Activated CD4-positive, alpha-beta T cell treated with anti-CD3 and anti-CD28 coated beads, Interleukin-2, amount 10 ng/mL, durations not matched to agents 24 days and 14 days (primary cell): ENCODE results near the gene NADK. TPM values are rescaled to one million over a fixed set of nuclear protein-coding genes. Genes with fewer than 3 reads are reported as not detected.
"Not testable (repeated sequence)": the region's sequence is repeated elsewhere in the genome, so short reads cannot be mapped to it uniquely, and the experiment has no call there.

Experiments
- DNase-seq: peaks from one replicate; pipeline ENCODE4 v3.0.0; 2022
- H3K27ac Mint-ChIP-seq: one replicate; pipeline ENCODE4 v1.8.0; 2022; ENCODE audit warnings: mild to moderate bottlenecking, mixed read lengths
- H3K27me3 Mint-ChIP-seq: one replicate; pipeline ENCODE4 v1.8.0; 2022; ENCODE audit warnings: mixed read lengths
- H3K36me3 Mint-ChIP-seq: one replicate; pipeline ENCODE4 v1.8.0; 2022; ENCODE audit warnings: low read depth, mild to moderate bottlenecking, mixed read lengths
- H3K4me1 Mint-ChIP-seq: one replicate; pipeline ENCODE4 v1.8.0; 2021; ENCODE audit warnings: mixed read lengths
- H3K4me3 Mint-ChIP-seq: one replicate; pipeline ENCODE4 v1.8.0; 2022; ENCODE audit warnings: mild to moderate bottlenecking, moderate library complexity, mixed read lengths
- H3K9me3 Mint-ChIP-seq: one replicate; pipeline ENCODE4 v1.8.0; 2021; ENCODE audit warnings: mixed read lengths
- intact Hi-C: fragments of 100-400 bp; cut with micrococcal nuclease; formaldehyde crosslinking; loops from one replicate; pipeline ENCODE4 v1.15.1; 2023
- total RNA-seq: library from RNA; stranded (reverse); gene quantifications from 2 replicates; pipeline ENCODE4 v1.2.3, GENCODE V29; 2022

NADK gene
- total RNA-seq, 1 donor from 2014 or later, result 94.5 TPM

GRCh38 chr1:1704284-1704957 lies 73.8 kb downstream of the NADK start:
- H3K9me3 Mint-ChIP-seq, H3K27me3 Mint-ChIP-seq, H3K4me1 Mint-ChIP-seq, H3K36me3 Mint-ChIP-seq, intact Hi-C loops, H3K4me3 Mint-ChIP-seq, H3K27ac Mint-ChIP-seq: not testable (repeated sequence)
- DNase-seq, result peak; percentile 46

GRCh38 chr1:1703796-1704195 lies 74.5 kb downstream of the NADK start:
- intact Hi-C loops, result no loop called here
- H3K36me3 Mint-ChIP-seq, result peaks cover 4% of the 10 kb centered on the region
- DNase-seq, result peak; percentile 55
- H3K4me3 Mint-ChIP-seq, result no peak overlapping the region
- no peaks in the 10 kb centered on the region for H3K4me1 Mint-ChIP-seq
- H3K9me3 Mint-ChIP-seq, result no peaks in the 10 kb centered on the region
- H3K27me3 Mint-ChIP-seq, result peaks cover 2% of the 10 kb centered on the region
- H3K27ac Mint-ChIP-seq, result no peak overlapping the region

GRCh38 chr1:1702506-1702905 lies 75.8 kb downstream of the NADK start:
- H3K4me1 Mint-ChIP-seq, H3K4me3 Mint-ChIP-seq, H3K27ac Mint-ChIP-seq, intact Hi-C loops, H3K36me3 Mint-ChIP-seq, H3K27me3 Mint-ChIP-seq, H3K9me3 Mint-ChIP-seq: not testable (repeated sequence)
- DNase-seq, result peak; percentile 32

Other genes with a start within 250 kb of the NADK start
- 0.52 TPM in 1 of 2 replicates, not detected in the other for gene TMEM240, start 237.8 kb downstream of the NADK start, total RNA-seq
- gene SSU72, start 203.6 kb downstream of the NADK start, total RNA-seq, result 134 TPM in 2 replicates
- gene FNDC10, start 178.3 kb downstream of the NADK start, total RNA-seq, result 14.3 and 15.9 TPM in 2 replicates
- 32.7 and 34.1 TPM in 2 replicates for gene MIB2, start 163.0 kb downstream of the NADK start, total RNA-seq
- gene MMP23B, start 146.3 kb downstream of the NADK start, total RNA-seq, result 1.2 and 1.5 TPM in 2 replicates
- gene CDK11B, start 119.5 kb downstream of the NADK start, total RNA-seq, result 38.0 and 40.4 TPM in 2 replicates
- 40.3 and 41.5 TPM in 2 replicates for gene SLC35E2B, start 85.7 kb downstream of the NADK start, total RNA-seq
- 68.3 and 70.4 TPM in 2 replicates for gene CDK11A, start 54.1 kb downstream of the NADK start, total RNA-seq
- 403 and 422 TPM in 2 replicates for gene GNB1, start 112.6 kb upstream of the NADK start, total RNA-seq
- gene CALML6, start 136.8 kb upstream of the NADK start, total RNA-seq, result 0.59 TPM in 1 of 2 replicates, not detected in the other
- gene TMEM52, start 140.8 kb upstream of the NADK start, total RNA-seq, result 1.1 and 3.1 TPM in 2 replicates
- not detected in 2 replicates for gene CFAP74, start 225.3 kb upstream of the NADK start, total RNA-seq
- gene GABRD, start 240.9 kb upstream of the NADK start, total RNA-seq, result not detected in 2 replicates